Endodermal cell (in vitro differentiated cells): ENCODE data around the gene AKAP8. TPM values are rescaled to one million over a fixed set of nuclear protein-coding genes. Genes with fewer than 3 reads are reported as not detected.
A peak's percentile ranks its signal among the peaks of the same experiment; 100 is the strongest.

Experiments used
- DNase-seq: peaks from one replicate; pipeline ENCODE4 v3.0.0-alpha.2; 2017
- H3K27ac ChIP-seq: 2 replicates; pipeline ENCODE4 v1.5.1; 2013; ENCODE audit warnings: mild to moderate bottlenecking, low read depth, low read length, moderate library complexity
- H3K27me3 ChIP-seq: 2 replicates; pipeline ENCODE4 v1.6.1; 2013; ENCODE audit warnings: mild to moderate bottlenecking, low read length, moderate library complexity; ENCODE audit not compliant: insufficient read depth, control insufficient read depth, poor library complexity, severe bottlenecking
- H3K36me3 ChIP-seq: 2 replicates; pipeline ENCODE4 v1.7.0; 2013; ENCODE audit warnings: mild to moderate bottlenecking, low read length, moderate library complexity; ENCODE audit not compliant: control insufficient read depth, insufficient read depth
- H3K4me1 ChIP-seq: one replicate; pipeline ENCODE4 v1.7.0; 2013; ENCODE audit warnings: low read length; ENCODE audit not compliant: control insufficient read depth, insufficient read depth
- H3K4me3 ChIP-seq: 2 replicates; pipeline ENCODE4 v1.5.1; 2013; ENCODE audit warnings: mild to moderate bottlenecking, low read length, moderate library complexity
- H3K9ac ChIP-seq: 2 replicates; pipeline ENCODE4 v1.6.1; 2013; ENCODE audit warnings: mild to moderate bottlenecking, low read length, moderate library complexity; ENCODE audit not compliant: poor library complexity, severe bottlenecking; ENCODE audit errors: extremely low read depth
- H3K9me3 ChIP-seq: 2 replicates; pipeline ENCODE4 v1.6.1; 2013; ENCODE audit warnings: mild to moderate bottlenecking, low read length, moderate library complexity; ENCODE audit not compliant: control insufficient read depth
- H3K27ac Mint-ChIP-seq: 2 replicates; pipeline ENCODE4 v1.8.0; 2020; ENCODE audit warnings: mixed read lengths
- H3K27me3 Mint-ChIP-seq: 2 replicates; pipeline ENCODE4 v1.8.0; 2021; ENCODE audit warnings: mild to moderate bottlenecking, mixed read lengths; ENCODE audit not compliant: insufficient read depth
- H3K36me3 Mint-ChIP-seq: 2 replicates; pipeline ENCODE4 v1.8.0; 2020; ENCODE audit warnings: low read depth, mixed read lengths
- H3K4me1 Mint-ChIP-seq: 2 replicates; pipeline ENCODE4 v1.8.0; 2020; ENCODE audit warnings: mixed read lengths
- H3K4me3 Mint-ChIP-seq: 2 replicates; pipeline ENCODE4 v1.8.0; 2020; ENCODE audit warnings: mild to moderate bottlenecking, moderate library complexity, mixed read lengths
- H3K9me3 Mint-ChIP-seq: 2 replicates; pipeline ENCODE4 v1.8.0; 2020; ENCODE audit warnings: mild to moderate bottlenecking, mixed read lengths
- CTCF ChIP-seq: fragments of 200-600 bp; sonication (generic); conservative IDR thresholded peaks from 2 replicates; pipeline ENCODE4 v1.5.0; 2021; ENCODE audit warnings: antibody characterized with exemption, mild to moderate bottlenecking
- WGBS, 2 experiments: methylation state at CpG; one replicate each; pipeline versions ENCODE4 v1.1.5 to v1.1.7; 2013; ENCODE audit warnings: missing lambda C conversion rate in 2 of 2, mixed read lengths in 1 of 2; ENCODE audit not compliant: insufficient coverage in 1 of 2, insufficient read length in 1 of 2; 5-methylcytosine and 5-hydroxymethylcytosine counted together
- total RNA-seq, 2 donors: library from RNA; stranded (reverse); fragmentation: NEBNext Ultra II Directional in 1 of 2; extraction: Animal tissue kit (Norgen Biotek cat#: 25700) in 1 of 2; gene quantifications; 2 replicates in 1 of 2; 3 replicates in 1 of 2; pipeline ENCODE4 v1.2.1, GENCODE V29; 2021

AKAP8 gene
- total RNA-seq, 2 donors from 2014 or later = 34.9 to 39.6 TPM

- Histone ChIP-seq H3K27me3 (no peaks in the 10 kb centered on the region), H3K4me1 (peaks cover 10% of the 10 kb centered on the region), H3K9me3 (no peaks in the 10 kb centered on the region), H3K4me3 (no peak overlapping the region), H3K9ac (no peak overlapping the region), H3K36me3 (peaks cover 57% of the 10 kb centered on the region), H3K27ac (no peak overlapping the region)
- 94% methylated on average over 6 to 7 of the region's 7 CpGs for whole genome bisulfite sequencing, 2 experiments
- TF ChIP-seq CTCF = no peak
- peak; percentile 30 for DNase-seq
- Mint-ChIP-seq H3K9me3 (no peaks in the 10 kb centered on the region), H3K4me1 (peaks cover 11% of the 10 kb centered on the region), H3K36me3 (peaks cover 54% of the 10 kb centered on the region), H3K27ac (peak overlapping the region; percentile 41), H3K27me3 (no peaks in the 10 kb centered on the region), H3K4me3 (no peak overlapping the region)
Observed at GRCh38 chr19:15404097-15404779, 24.7 kb upstream of the AKAP8 start.

- no peak for TF ChIP-seq CTCF
- H3K9me3 ChIP-seq = no peaks in the 10 kb centered on the region
- Mint-ChIP-seq H3K4me1 (peaks cover 11% of the 10 kb centered on the region), H3K27me3 (no peaks in the 10 kb centered on the region), H3K27ac (peak overlapping the region; percentile 70), H3K9me3 (no peaks in the 10 kb centered on the region), H3K36me3 (peaks cover 47% of the 10 kb centered on the region), H3K4me3 (no peak overlapping the region)
- peak; percentile 26 for DNase-seq
- no peaks in the 10 kb centered on the region for H3K27me3 ChIP-seq
- WGBS, 2 experiments = 92 to 95% methylated on average over 6 to 10 of the region's 10 CpGs
- no peak overlapping the region for H3K27ac ChIP-seq
- H3K36me3 ChIP-seq = peaks cover 56% of the 10 kb centered on the region
- H3K4me1 ChIP-seq = peaks cover 10% of the 10 kb centered on the region
- no peak overlapping the region for H3K4me3 ChIP-seq
- no peak overlapping the region for H3K9ac ChIP-seq
Observed at GRCh38 chr19:15403151-15403531, 23.6 kb upstream of the AKAP8 start.

- Mint-ChIP-seq H3K36me3 (peaks cover 47% of the 10 kb centered on the region), H3K4me1 (peaks cover 11% of the 10 kb centered on the region), H3K27me3 (no peaks in the 10 kb centered on the region), H3K9me3 (no peaks in the 10 kb centered on the region), H3K4me3 (no peak overlapping the region), H3K27ac (peak overlapping the region; percentile 70)
- DNase-seq = peak; percentile 38
- no peaks in the 10 kb centered on the region for H3K9me3 ChIP-seq
- peaks cover 10% of the 10 kb centered on the region for H3K4me1 ChIP-seq
- WGBS, 2 experiments = 95% methylated on average over 8 to 15 of the region's 15 CpGs
- H3K36me3 ChIP-seq = peaks cover 56% of the 10 kb centered on the region
- no peak for TF ChIP-seq CTCF
- no peak overlapping the region for H3K27ac ChIP-seq
- H3K27me3 ChIP-seq = no peaks in the 10 kb centered on the region
- no peak overlapping the region for H3K4me3 ChIP-seq
- H3K9ac ChIP-seq = no peak overlapping the region
Observed at GRCh38 chr19:15402411-15403150, 23.0 kb upstream of the AKAP8 start.
